ENCODE data around the gene HMCN1.

- no peak for TF ChIP-seq CTCF (IDR thresholded peaks at IDR 0.05)
- TF ChIP-seq SIN3A (IDR thresholded peaks at IDR 0.05; ENCODE audit: borderline replicate concordance, insufficient read depth, low read depth, low read length), result no peak
- TF ChIP-seq REST (IDR thresholded peaks at IDR 0.05; ENCODE audit: insufficient read depth in 1 of 2, low read depth in 2 of 2, low read length in 1 of 2), result no peak
Measured at GRCh38 chr1:186179231-186179630, 445.0 kb downstream of the HMCN1 start.

Measured in Panc1 (cell line).